Caco-2 (cell line): ENCODE measurements around the gene SCYGR6. TPM values are rescaled to one million over a fixed set of nuclear protein-coding genes. Genes with fewer than 3 reads are reported as not detected.
"Not testable (repeated sequence)": the region's sequence is repeated elsewhere in the genome, so short reads cannot be mapped to it uniquely, and the experiment has no call there.

Source experiments
- BruUV-seq: library from RNA; stranded (reverse); fragments of 400-500 nt; replicated peaks from 2 replicates; lab custom pipeline; 2021; lab: Mats Ljungman, UMichigan
- CTCF ChIA-PET: fragments of 300-600 bp; sonication (Branson Sonifier 250); formaldehyde crosslinking; loops from one replicate; lab custom pipeline; 2022; ENCODE audit warnings: antibody characterized with exemption; lab: Charles Lee
- POLR2A ChIA-PET: fragments of 300-600 bp; sonication (Branson Sonifier 250); formaldehyde crosslinking; loops from one replicate; lab custom pipeline; 2022; ENCODE audit warnings: antibody characterized with exemption; lab: Charles Lee
- DNase-seq, 2 experiments: peaks; one replicate each; pipeline versions ENCODE4 v3.0.0 to v3.0.0-alpha.2; 2020 to 2022
- H3K27me3 ChIP-seq: replicated peaks from 2 replicates; pipeline ENCODE4 v1.6.0; 2011; ENCODE audit warnings: low read length; ENCODE audit not compliant: control insufficient read depth, insufficient read depth
- H3K36me3 ChIP-seq: 2 replicates; pipeline ENCODE4 v1.5.1; 2011; ENCODE audit warnings: low read length; ENCODE audit not compliant: control insufficient read depth, insufficient read depth
- H3K4me1 ChIP-seq: fragments of 250-450 bp; sonication (Bioruptor Pico); 2 replicates; pipeline ENCODE4 v1.5.1; 2020; ENCODE audit warnings: mild to moderate bottlenecking
- H3K4me3 ChIP-seq: 2 replicates; pipeline ENCODE4 v1.5.1; 2011; ENCODE audit warnings: low read depth, mild to moderate bottlenecking, control low read depth, low read length
- H3K9me3 ChIP-seq: fragments of 250-450 bp; sonication (Bioruptor Pico); 2 replicates; pipeline ENCODE4 v1.5.1; 2020; ENCODE audit warnings: mild to moderate bottlenecking, moderate library complexity
- H3K27ac Mint-ChIP-seq: one replicate; pipeline ENCODE4 v1.8.0; 2022; ENCODE audit warnings: mixed read lengths; ENCODE audit not compliant: unreplicated experiment
- H3K27me3 Mint-ChIP-seq: one replicate; pipeline ENCODE4 v1.8.0; 2022; ENCODE audit warnings: mixed read lengths; ENCODE audit not compliant: insufficient read depth, unreplicated experiment
- H3K36me3 Mint-ChIP-seq: one replicate; pipeline ENCODE4 v1.8.0; 2022; ENCODE audit warnings: mild to moderate bottlenecking, mixed read lengths; ENCODE audit not compliant: insufficient read depth, unreplicated experiment
- H3K4me1 Mint-ChIP-seq: one replicate; pipeline ENCODE4 v1.8.0; 2022; ENCODE audit warnings: low read depth, mixed read lengths; ENCODE audit not compliant: unreplicated experiment
- H3K4me3 Mint-ChIP-seq: one replicate; pipeline ENCODE4 v1.8.0; 2022; ENCODE audit warnings: mild to moderate bottlenecking, moderate library complexity, mixed read lengths; ENCODE audit not compliant: unreplicated experiment
- H3K9me3 Mint-ChIP-seq: one replicate; pipeline ENCODE4 v1.8.0; 2022; ENCODE audit warnings: mixed read lengths; ENCODE audit not compliant: unreplicated experiment
- CTCF ChIP-seq, 2 experiments: fragments of 200-600 bp in 1 of 2; IDR thresholded peaks; 1 replicate in 1 of 2; 2 replicates in 1 of 2; pipeline versions ENCODE4 v1.5.1 to v1.8.0; 2011 to 2022; ENCODE audit warnings: antibody characterized with exemption in 1 of 2, control low read depth in 1 of 2, inconsistent platforms in 1 of 2, low read depth in 1 of 2, low read length in 1 of 2, mild to moderate bottlenecking in 1 of 2, moderate library complexity in 1 of 2; ENCODE audit not compliant: insufficient read depth in 1 of 2, severe bottlenecking in 1 of 2, unreplicated experiment in 1 of 2
- intact Hi-C: fragments of 100-400 bp; cut with micrococcal nuclease; formaldehyde crosslinking; loops from one replicate; pipeline ENCODE4 v1.10.0; 2022; ENCODE audit not compliant: unreplicated experiment
- total RNA-seq: library from RNA; stranded (reverse); gene quantifications from 2 replicates; pipeline ENCODE4 v1.2.3, GENCODE V29; 2022

The SCYGR6 gene
- total RNA-seq, 1 experiment from 2014 or later, result not detected

- H3K4me1 Mint-ChIP-seq, result peaks cover 27% of the 10 kb centered on the region
- peaks cover 31% of the 10 kb centered on the region for H3K4me1 ChIP-seq
- no peaks in the 10 kb centered on the region for H3K9me3 Mint-ChIP-seq
- H3K36me3 Mint-ChIP-seq, result peaks cover 14% of the 10 kb centered on the region
- H3K4me3 Mint-ChIP-seq, result peak overlapping the region; percentile 1
- no TSS peak for BruUV-seq
- H3K36me3 ChIP-seq, result no peaks in the 10 kb centered on the region
- ChIA-PET CTCF (no interaction called here), POLR2A (interaction anchor here (0.8 kb wide), 1 partner anchor 112 kb away, joined by 4 read pairs; the partner anchor contains the start of gene DAW1)
- no peak overlapping the region for H3K4me3 ChIP-seq
- H3K9me3 ChIP-seq, result no peaks in the 10 kb centered on the region
- TF ChIP-seq CTCF (IDR thresholded peaks at IDR 0.05; ENCODE audit: insufficient read depth in 1 of 2, low read depth in 1 of 2, low read length in 1 of 2, severe bottlenecking in 1 of 2, unreplicated experiment in 1 of 2), result no peak
- peak; percentile 51 to 60 for DNase-seq
- H3K27me3 ChIP-seq, result no peaks in the 10 kb centered on the region
- H3K27ac Mint-ChIP-seq, result peak overlapping the region; percentile 91
- intact Hi-C loops, result no loop called here
- no peaks in the 10 kb centered on the region for H3K27me3 Mint-ChIP-seq
Observed at GRCh38 chr2:227759411-227760118, 35.0 kb upstream of the SCYGR6 start.

GRCh38 chr2:227756261-227756660 lies 31.7 kb upstream of the SCYGR6 start:
- H3K4me3 Mint-ChIP-seq, H3K9me3 Mint-ChIP-seq, H3K27me3 Mint-ChIP-seq, H3K27ac Mint-ChIP-seq, H3K9me3 ChIP-seq, H3K27me3 ChIP-seq, H3K4me3 ChIP-seq, DNase-seq, H3K36me3 ChIP-seq, intact Hi-C loops, POLR2A ChIA-PET, CTCF ChIA-PET, H3K36me3 Mint-ChIP-seq, BruUV-seq: not testable (repeated sequence)
- H3K4me1 Mint-ChIP-seq, result peaks cover 15% of the 10 kb centered on the region
- peaks cover 15% of the 10 kb centered on the region for H3K4me1 ChIP-seq

- Histone ChIP-seq H3K4me3 (no peak overlapping the region), H3K36me3 (no peaks in the 10 kb centered on the region), H3K4me1 (no peaks in the 10 kb centered on the region), H3K27me3 (no peaks in the 10 kb centered on the region), H3K9me3 (no peaks in the 10 kb centered on the region)
- H3K27ac Mint-ChIP-seq, result no peak overlapping the region
- DNase-seq, result peak in 1 of 2 experiments; percentile 37
- TF ChIP-seq CTCF (IDR thresholded peaks at IDR 0.05; ENCODE audit: insufficient read depth in 1 of 2, low read depth in 1 of 2, low read length in 1 of 2, severe bottlenecking in 1 of 2, unreplicated experiment in 1 of 2), result peak; percentile 18 to 28
- H3K4me3 Mint-ChIP-seq, result no peak overlapping the region
- POLR2A ChIA-PET, result no interaction called here
- no peaks in the 10 kb centered on the region for H3K9me3 Mint-ChIP-seq
- BruUV-seq, result no TSS peak
- intact Hi-C loops, result no loop called here
- peaks cover 6% of the 10 kb centered on the region for H3K36me3 Mint-ChIP-seq
- H3K27me3 Mint-ChIP-seq, result no peaks in the 10 kb centered on the region
- H3K4me1 Mint-ChIP-seq, result peaks cover 7% of the 10 kb centered on the region
- CTCF ChIA-PET, result no interaction called here
Observed at GRCh38 chr2:227748079-227748478, 23.5 kb upstream of the SCYGR6 start.
